Right atrium auricular region (tissue), 2 donors: ENCODE measurements around the gene CYSRT1. TPM values are rescaled to one million over a fixed set of nuclear protein-coding genes. Genes with fewer than 3 reads are reported as not detected.
A peak's percentile ranks its signal among the peaks of the same experiment; 100 is the strongest.

Experiments
- DNase-seq: peaks from one replicate; pipeline ENCODE4 v3.0.0-alpha.2; 2019; ENCODE audit warnings: low spot score
- H3K27ac ChIP-seq, 2 donors: fragments of 200-600 bp; sonication (generic); 1 replicate in 1 of 2; 2 replicates in 1 of 2; pipeline ENCODE4 v1.5.1; 2016 to 2019
- H3K27me3 ChIP-seq, 2 donors: fragments of 200-600 bp; sonication (generic); one replicate each; pipeline versions ENCODE4 v1.5.1 to v1.6.0; 2017 to 2019
- H3K36me3 ChIP-seq: fragments of 200-600 bp; sonication (generic); one replicate; pipeline ENCODE4 v1.5.1; 2016
- H3K4me1 ChIP-seq, 2 donors: fragments of 200-600 bp; sonication (generic); one replicate each; pipeline versions ENCODE4 v1.5.1 to v1.6.0; 2017 to 2019
- H3K4me3 ChIP-seq, 2 donors: fragments of 200-600 bp; sonication (generic); 1 replicate in 1 of 2; 2 replicates in 1 of 2; pipeline ENCODE4 v1.5.1; 2017 to 2019; ENCODE audit warnings: mild to moderate bottlenecking in 1 of 2, moderate library complexity in 1 of 2
- H3K9me3 ChIP-seq, 2 donors: fragments of 200-600 bp; sonication (generic); one replicate each; pipeline ENCODE4 v1.5.1; 2019
- CTCF ChIP-seq, 2 donors: fragments of 200-600 bp; sonication (generic); IDR thresholded peaks; one replicate each; pipeline ENCODE4 v1.5.1; 2019; ENCODE audit warnings: antibody characterized with exemption in 2 of 2
- total RNA-seq, 2 donors: library from RNA; depleted of rRNA; stranded (reverse); fragments of >200 nt; gene quantifications; one replicate each; pipeline ENCODE4 v1.1.0, GENCODE V29; 2016

The CYSRT1 gene
- total RNA-seq, 2 donors from 2014 or later: 0.35 to 0.85 TPM

- H3K4me1 ChIP-seq: peaks cover 0 to 50% of the 10 kb centered on the region in 2 donors
- no peak for TF ChIP-seq CTCF (IDR thresholded peaks at IDR 0.05)
- no peak for DNase-seq
- no peak overlapping the region for H3K27ac ChIP-seq
- no peaks in the 10 kb centered on the region for H3K27me3 ChIP-seq
- H3K9me3 ChIP-seq: no peaks in the 10 kb centered on the region
- no peak overlapping the region for H3K4me3 ChIP-seq
- H3K36me3 ChIP-seq: no peaks in the 10 kb centered on the region
These were observed 4.5 kb upstream of the CYSRT1 start for GRCh38 chr9:137220317-137221094.

DNA sequence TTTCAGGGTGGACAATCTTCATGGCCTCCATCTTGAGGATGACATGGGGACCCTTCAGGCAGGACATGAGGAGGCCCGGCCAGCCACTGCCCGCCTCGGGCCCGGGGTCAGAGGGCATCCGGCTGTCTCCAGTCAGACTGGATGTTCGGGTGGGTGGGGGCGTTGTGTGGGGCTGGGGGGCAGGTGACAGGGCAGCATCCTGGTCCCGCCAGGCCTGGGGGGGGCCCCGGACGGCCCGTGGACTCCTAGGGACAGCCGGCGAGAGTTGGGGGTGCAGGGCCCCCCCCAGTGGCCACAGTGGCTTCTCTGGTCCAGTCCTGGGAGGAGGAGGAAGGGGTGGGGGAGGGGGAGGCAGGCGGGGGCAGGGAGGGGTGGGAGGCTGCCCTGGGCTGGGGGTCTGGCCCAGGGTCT lies 3.9 kb upstream of the CYSRT1 start:
- Histone ChIP-seq H3K9me3 (no peaks in the 10 kb centered on the region), H3K27me3 (no peaks in the 10 kb centered on the region), H3K36me3 (no peaks in the 10 kb centered on the region), H3K4me3 (peak overlapping the region in 1 of 2 donors; percentile 54), H3K4me1 (peaks cover 0 to 50% of the 10 kb centered on the region in 2 donors), H3K27ac (peak overlapping the region; percentile 53 to 60)
- DNase-seq: no peak
- TF ChIP-seq CTCF (IDR thresholded peaks at IDR 0.05): no peak

DNA sequence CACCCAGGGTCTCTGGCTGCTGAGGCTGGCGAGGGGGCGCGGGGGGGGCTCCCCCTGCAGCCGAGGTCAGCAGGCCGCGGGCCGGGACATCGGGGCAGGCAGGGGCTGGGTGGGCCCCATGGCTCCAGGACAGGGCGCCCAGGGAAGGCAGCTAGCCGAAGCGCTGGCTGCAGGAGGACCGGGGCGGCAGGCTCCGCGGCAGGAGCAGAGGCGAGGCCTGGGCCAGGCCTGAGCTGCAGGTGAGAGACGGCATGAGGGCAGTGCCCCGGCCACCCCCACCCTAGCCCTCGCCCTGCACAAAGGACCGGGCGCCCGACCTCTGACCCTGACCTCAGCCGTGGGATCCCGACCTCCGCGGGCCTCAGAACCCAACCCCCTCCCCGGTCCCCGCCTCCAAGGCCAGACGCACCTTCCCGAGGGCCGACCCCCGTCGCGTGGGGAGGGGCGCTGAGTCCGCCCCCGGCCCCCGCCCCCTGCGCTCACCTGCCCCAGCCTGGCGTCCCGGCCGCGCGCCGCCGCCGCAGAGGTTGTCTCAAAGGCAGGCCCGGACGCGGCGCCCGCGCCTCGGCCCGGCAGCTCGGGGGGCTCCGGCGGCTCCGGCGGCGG lies 3.4 kb upstream of the CYSRT1 start:
- Histone ChIP-seq H3K9me3 (no peaks in the 10 kb centered on the region), H3K27me3 (no peaks in the 10 kb centered on the region), H3K4me1 (peaks cover 0 to 50% of the 10 kb centered on the region in 2 donors), H3K27ac (peak overlapping the region; percentile 53 to 60), H3K36me3 (no peaks in the 10 kb centered on the region), H3K4me3 (peak overlapping the region; percentile 45 to 54)
- DNase-seq: no peak
- TF ChIP-seq CTCF (IDR thresholded peaks at IDR 0.05): no peak

GRCh38 chr9:137222190-137223077 lies 2.5 kb upstream of the CYSRT1 start, which contains the start of gene RNF208:
Gene RNF208, minus strand, starts transcription at chr9:137222240. Its CDS starts 1,028 bp downstream, at chr9:137221212.
- DNase-seq: no peak

More at GRCh38 chr9:137222190-137223077, 2.5 kb upstream of the CYSRT1 start, which contains the start of gene RNF208:
- Histone ChIP-seq H3K9me3 (no peaks in the 10 kb centered on the region), H3K27me3 (no peaks in the 10 kb centered on the region), H3K27ac (peak within 1 kb of the TSS; percentile 77 to 86), H3K36me3 (no peaks in the 10 kb centered on the region), H3K4me3 (peak within 1 kb of the TSS; percentile 60 to 70), H3K4me1 (peaks cover 0 to 49% of the 10 kb centered on the region in 2 donors)
- no peak for TF ChIP-seq CTCF (IDR thresholded peaks at IDR 0.05)
